ENCODE measurements around the gene ROBO4. TPM values are rescaled to one million over a fixed set of nuclear protein-coding genes. Genes with fewer than 3 reads are reported as not detected.

The ROBO4 gene
- total RNA-seq, 6 donors from 2014 or later, result 17.3 to 111 (median 50.2) TPM

DNA sequence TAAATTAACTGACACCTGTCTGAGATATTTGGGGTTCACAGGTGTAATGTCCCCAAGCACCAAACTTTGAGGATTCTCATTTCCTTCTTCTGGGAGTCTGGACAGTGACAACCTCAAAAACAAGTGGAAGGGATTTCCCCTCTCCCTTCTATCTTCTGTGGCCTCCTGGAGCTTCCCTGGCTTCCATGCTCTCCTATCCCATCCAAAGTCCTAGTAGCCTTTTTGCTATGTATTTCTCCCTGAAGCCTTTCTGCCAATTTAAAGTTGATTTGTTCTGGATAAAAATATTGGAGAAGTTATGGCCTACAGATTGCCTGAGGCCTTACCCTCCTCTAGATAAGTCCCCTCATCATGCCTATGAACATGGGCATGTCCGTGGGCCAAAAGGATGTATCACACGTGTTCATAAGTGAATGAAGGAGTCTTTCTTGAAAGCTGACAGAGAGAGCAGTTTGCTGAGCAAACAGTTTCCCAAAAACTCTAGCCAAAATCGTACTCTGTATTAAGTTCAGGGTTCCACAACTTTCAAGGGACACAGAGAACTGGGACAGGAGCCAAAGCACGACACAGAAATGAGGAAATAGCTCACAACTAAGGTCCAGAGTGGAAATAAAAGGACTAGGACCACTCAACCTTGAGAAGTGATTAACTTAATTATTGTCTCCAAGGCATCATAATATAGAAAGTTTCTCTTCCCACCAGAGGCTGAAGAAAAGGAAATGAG lies 31.4 kb upstream of the ROBO4 start:
- ATAC-seq (ENCODE audit: low FRiP score in 2 of 2) (no peak), DNase-seq (no peak)
- Histone ChIP-seq H3K36me3 (no peaks in the 10 kb centered on the region), H3K4me1 (no peaks in the 10 kb centered on the region), H3K27ac (no peak overlapping the region), H3K27me3 (no peaks in the 10 kb centered on the region), H3K9me3 (no peaks in the 10 kb centered on the region), H3K4me3 (no peak overlapping the region)
- no peak for TF ChIP-seq EP300 (IDR thresholded peaks at IDR 0.05)
- TF ChIP-seq POLR2AphosphoS5 (IDR thresholded peaks at IDR 0.05), result no peak
- TF ChIP-seq, protein P1, sequence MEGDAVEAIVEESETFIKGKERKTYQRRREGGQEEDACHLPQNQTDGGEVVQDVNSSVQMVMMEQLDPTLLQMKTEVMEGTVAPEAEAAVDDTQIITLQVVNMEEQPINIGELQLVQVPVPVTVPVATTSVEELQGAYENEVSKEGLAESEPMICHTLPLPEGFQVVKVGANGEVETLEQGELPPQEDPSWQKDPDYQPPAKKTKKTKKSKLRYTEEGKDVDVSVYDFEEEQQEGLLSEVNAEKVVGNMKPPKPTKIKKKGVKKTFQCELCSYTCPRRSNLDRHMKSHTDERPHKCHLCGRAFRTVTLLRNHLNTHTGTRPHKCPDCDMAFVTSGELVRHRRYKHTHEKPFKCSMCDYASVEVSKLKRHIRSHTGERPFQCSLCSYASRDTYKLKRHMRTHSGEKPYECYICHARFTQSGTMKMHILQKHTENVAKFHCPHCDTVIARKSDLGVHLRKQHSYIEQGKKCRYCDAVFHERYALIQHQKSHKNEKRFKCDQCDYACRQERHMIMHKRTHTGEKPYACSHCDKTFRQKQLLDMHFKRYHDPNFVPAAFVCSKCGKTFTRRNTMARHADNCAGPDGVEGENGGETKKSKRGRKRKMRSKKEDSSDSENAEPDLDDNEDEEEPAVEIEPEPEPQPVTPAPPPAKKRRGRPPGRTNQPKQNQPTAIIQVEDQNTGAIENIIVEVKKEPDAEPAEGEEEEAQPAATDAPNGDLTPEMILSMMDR (IDR thresholded peaks at IDR 0.05), result no peak
- TF ChIP-seq POLR2A (IDR thresholded peaks at IDR 0.05), result no peak
- WGBS, 2 donors, result 41 to 47% methylated on average over 4 of the region's 4 CpGs

DNA sequence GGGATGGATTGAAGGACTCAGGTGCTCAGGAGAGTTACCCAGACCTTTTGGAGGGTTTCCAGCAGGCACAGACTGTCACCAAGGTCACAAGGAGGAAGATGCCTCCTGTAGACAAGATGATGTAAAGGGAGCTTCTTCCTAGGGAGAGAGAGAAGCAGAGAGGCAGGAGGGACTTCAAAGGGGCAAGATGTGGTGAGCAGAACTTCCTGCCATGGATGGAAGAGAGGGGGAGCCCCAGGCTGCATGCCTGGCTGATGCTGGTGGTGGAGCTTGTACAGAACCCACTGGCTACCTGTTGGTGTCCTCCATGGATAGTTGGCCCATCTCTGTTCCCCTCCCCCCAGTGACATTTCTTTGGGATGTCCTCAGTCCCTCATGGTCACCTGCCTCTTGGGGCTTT lies 25.6 kb upstream of the ROBO4 start:
- no peaks in the 10 kb centered on the region for H3K9me3 ChIP-seq
- no peak for ATAC-seq (ENCODE audit: low FRiP score in 2 of 2)
- H3K4me1 ChIP-seq, result peaks cover 0 to 16% (median 5%) of the 10 kb centered on the region in 4 donors
- H3K4me3 ChIP-seq, result no peak overlapping the region
- no peak for DNase-seq
- H3K27me3 ChIP-seq, result no peaks in the 10 kb centered on the region
- no peaks in the 10 kb centered on the region for H3K36me3 ChIP-seq
- TF ChIP-seq POLR2A (IDR thresholded peaks at IDR 0.05) (no peak), EP300 (IDR thresholded peaks at IDR 0.05) (no peak), POLR2AphosphoS5 (IDR thresholded peaks at IDR 0.05) (no peak)
- TF ChIP-seq, protein P1 (IDR thresholded peaks at IDR 0.05), result no peak
- H3K27ac ChIP-seq, result no peak overlapping the region

DNA sequence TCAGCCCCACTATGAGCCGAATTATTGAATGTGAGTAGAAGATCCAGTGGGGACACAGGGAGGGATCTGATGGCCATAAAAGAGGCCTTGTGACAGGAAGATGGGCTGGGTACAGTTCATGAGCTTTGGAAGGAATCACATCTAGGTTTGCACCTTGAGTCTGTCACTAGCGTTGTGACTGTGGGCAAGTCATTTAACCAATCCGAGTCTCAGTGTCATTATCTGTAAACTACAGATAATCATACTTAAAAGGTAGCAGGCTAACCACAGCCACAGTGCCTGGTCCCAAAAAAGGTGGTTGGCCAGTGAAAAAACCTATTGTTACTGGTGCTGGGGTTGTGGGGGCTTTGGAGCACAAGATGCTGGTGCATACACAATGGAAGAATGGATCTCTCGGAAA lies 25.2 kb upstream of the ROBO4 start:
- 89 to 95% methylated on average over 4 of the region's 4 CpGs for WGBS, 2 donors
- H3K4me3 ChIP-seq, result no peak overlapping the region
- H3K9me3 ChIP-seq, result no peaks in the 10 kb centered on the region
- no peaks in the 10 kb centered on the region for H3K27me3 ChIP-seq
- H3K4me1 ChIP-seq, result peaks cover 0 to 16% (median 5%) of the 10 kb centered on the region in 4 donors
- TF ChIP-seq, protein P1 (IDR thresholded peaks at IDR 0.05), result no peak
- ATAC-seq (ENCODE audit: low FRiP score in 2 of 2) (no peak), DNase-seq (no peak)
- H3K36me3 ChIP-seq, result no peaks in the 10 kb centered on the region
- no peak overlapping the region for H3K27ac ChIP-seq

DNA sequence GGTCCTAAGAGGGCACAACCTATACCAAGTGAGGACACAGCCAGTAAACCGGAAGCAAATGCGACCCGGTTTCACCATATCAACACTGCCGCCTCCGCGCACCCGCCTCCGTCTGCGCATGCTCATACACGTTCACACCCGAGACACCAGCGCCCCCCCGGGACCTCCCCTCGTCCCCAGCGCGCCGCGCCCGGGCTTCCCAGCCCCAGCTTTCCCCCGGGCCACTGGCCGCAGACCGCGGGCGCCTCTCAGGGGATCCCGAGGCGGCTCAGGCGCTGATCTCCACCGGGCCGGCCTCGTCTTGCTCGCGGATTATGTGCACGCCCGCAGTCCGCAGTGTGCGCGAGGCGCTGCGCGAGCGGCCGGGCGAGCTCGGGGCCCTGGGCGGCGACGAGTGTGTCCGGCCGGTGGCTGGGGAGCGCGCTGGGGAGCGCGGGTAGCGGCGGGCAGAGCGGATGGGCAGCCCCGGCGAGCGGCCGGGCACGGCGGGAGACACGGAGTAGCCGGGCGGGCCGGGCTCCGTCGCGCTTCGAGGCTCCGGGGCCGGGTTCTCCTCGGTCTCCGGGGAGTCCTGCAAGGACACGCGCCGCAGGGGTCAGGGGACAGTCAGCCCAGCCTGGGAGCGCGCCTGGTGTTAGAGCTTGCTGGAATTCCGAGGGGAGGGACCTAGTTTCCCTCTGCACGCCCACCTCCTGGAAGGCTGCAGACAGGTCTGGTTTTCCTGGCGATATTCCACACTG lies 23.4 kb upstream of the ROBO4 start:
- no peaks in the 10 kb centered on the region for H3K27me3 ChIP-seq
- WGBS, 2 donors, result 18 to 20% methylated on average over 13 to 14 of the region's 82 CpGs
- peak; percentile 5 to 74 for ATAC-seq (ENCODE audit: low FRiP score in 2 of 2)
- peak overlapping the region; percentile 76 to 87 (median 80) for H3K27ac ChIP-seq
- H3K9me3 ChIP-seq, result no peaks in the 10 kb centered on the region
- peak in 2 of 4 donors; percentile 17 to 27 for TF ChIP-seq POLR2A (IDR thresholded peaks at IDR 0.05)
- peak; percentile 11 to 47 for TF ChIP-seq POLR2AphosphoS5 (IDR thresholded peaks at IDR 0.05)
- no peak for TF ChIP-seq EP300 (IDR thresholded peaks at IDR 0.05)
- TF ChIP-seq, protein P1 (IDR thresholded peaks at IDR 0.05), result peak in 3 of 6 experiments; percentile 15 to 18 (median 16)
- H3K36me3 ChIP-seq, result no peaks in the 10 kb centered on the region
- peak; percentile 58 to 93 for DNase-seq
- H3K4me3 ChIP-seq, result peak overlapping the region in 3 of 4 donors; percentile 41 to 55 (median 51)
- H3K4me1 ChIP-seq, result peaks cover 0 to 16% (median 10%) of the 10 kb centered on the region in 4 donors

Measured in upper lobe of left lung (tissue), 6 donors.